Activated naive CD8-positive, alpha-beta T cell treated with anti-CD3 and anti-CD28 coated beads, Interleukin-2, amount 50 U/mL, for 16 hours (primary cell): ENCODE measurements around the gene PADI3.

Source experiments
- DNase-seq: peaks from one replicate; pipeline ENCODE4 v3.0.0-alpha.2; 2020; ENCODE audit warnings: low read depth, low spot score

Gene PADI3

GRCh38 chr1:17333081-17333480 is 84.2 kb downstream of the PADI3 start:
- DNase-seq: no peak
